Liver (tissue), 9 donors: Measurements from ENCODE around the gene ARID5B. TPM values are rescaled to one million over a fixed set of nuclear protein-coding genes. Genes with fewer than 3 reads are reported as not detected.

ENCODE experiments used
- DNase-seq: peaks from one replicate; pipeline ENCODE4 v3.0.0-alpha.2; 2017; ENCODE audit warnings: low spot score
- H3K27ac ChIP-seq, 2 donors: one replicate each; pipeline ENCODE4 v1.7.0; 2013; ENCODE audit warnings: inconsistent platforms in 2 of 2, low read length in 2 of 2, control low read depth in 1 of 2, low read depth in 1 of 2, mild to moderate bottlenecking in 1 of 2
- H3K27me3 ChIP-seq, 4 donors: one replicate each; pipeline versions ENCODE4 v1.6.1 to v1.7.0; 2013; ENCODE audit warnings: low read length in 3 of 4, inconsistent platforms in 1 of 4, mild to moderate bottlenecking in 1 of 4, moderate library complexity in 1 of 4; ENCODE audit not compliant: control insufficient read depth in 4 of 4, insufficient read depth in 4 of 4
- H3K36me3 ChIP-seq, 4 donors: one replicate each; pipeline versions ENCODE4 v1.6.1 to v1.7.0; 2013; ENCODE audit warnings: low read length in 3 of 4, mild to moderate bottlenecking in 3 of 4, low read depth in 1 of 4, moderate library complexity in 1 of 4; ENCODE audit not compliant: control insufficient read depth in 4 of 4, insufficient read depth in 3 of 4
- H3K4me1 ChIP-seq, 4 donors: one replicate each; pipeline versions ENCODE4 v1.6.1 to v1.7.0; 2013; ENCODE audit warnings: low read length in 3 of 4, mild to moderate bottlenecking in 3 of 4, moderate library complexity in 1 of 4; ENCODE audit not compliant: control insufficient read depth in 4 of 4, insufficient read depth in 4 of 4
- H3K4me3 ChIP-seq, 3 donors: one replicate each; pipeline versions ENCODE4 v1.6.1 to v1.7.0; 2013; ENCODE audit warnings: low read length in 3 of 3, control low read depth in 1 of 3, low read depth in 1 of 3, mild to moderate bottlenecking in 1 of 3
- H3K9ac ChIP-seq, 2 donors: one replicate each; pipeline ENCODE4 v1.7.0; 2013; ENCODE audit warnings: low read length in 2 of 2, mild to moderate bottlenecking in 2 of 2, moderate library complexity in 2 of 2, control low read depth in 1 of 2, low read depth in 1 of 2
- H3K9me3 ChIP-seq, 4 donors: one replicate each; pipeline versions ENCODE4 v1.6.1 to v1.7.0; 2013; ENCODE audit warnings: low read length in 3 of 4; ENCODE audit not compliant: control insufficient read depth in 4 of 4
- ATF3 ChIP-seq: IDR thresholded peaks from 2 replicates; pipeline ENCODE4 v1.6.1; 2016; ENCODE audit warnings: antibody characterized with exemption
- CTCF ChIP-seq: fragments of 150-350 bp; IDR thresholded peaks from 2 replicates; pipeline ENCODE4 v1.5.1; 2017; ENCODE audit warnings: improper control_type of control experiment, low read depth, low read length; ENCODE audit not compliant: missing input control
- EGR1 ChIP-seq, 2 donors: IDR thresholded peaks; 2 replicates each; pipeline ENCODE4 v1.6.1; 2016 to 2018; ENCODE audit warnings: antibody characterized with exemption in 2 of 2, low read depth in 2 of 2
- FOXA1 ChIP-seq: IDR thresholded peaks from 2 replicates; pipeline ENCODE4 v1.6.1; 2016; ENCODE audit warnings: antibody characterized with exemption
- FOXA2 ChIP-seq: IDR thresholded peaks from 2 replicates; pipeline ENCODE4 v1.6.1; 2016; ENCODE audit warnings: antibody characterized with exemption
- GABPA ChIP-seq, 2 donors: IDR thresholded peaks in 1 of 2; conservative IDR thresholded peaks in 1 of 2; 2 replicates each; pipeline ENCODE4 v1.6.1; 2016; ENCODE audit warnings: antibody characterized with exemption in 2 of 2, mild to moderate bottlenecking in 1 of 2, moderate library complexity in 1 of 2
- HNF4A ChIP-seq, 2 donors: conservative IDR thresholded peaks; 2 replicates each; pipeline ENCODE4 v1.6.1; 2016; ENCODE audit warnings: antibody characterized with exemption in 2 of 2, mild to moderate bottlenecking in 2 of 2
- HNF4G ChIP-seq: IDR thresholded peaks from 2 replicates; pipeline ENCODE4 v1.6.1; 2016; ENCODE audit warnings: antibody characterized with exemption
- JUND ChIP-seq, 2 donors: IDR thresholded peaks; 2 replicates each; pipeline ENCODE4 v1.6.1; 2016; ENCODE audit warnings: antibody characterized with exemption in 2 of 2
- MAX ChIP-seq: IDR thresholded peaks from 2 replicates; pipeline ENCODE4 v1.6.1; 2016; ENCODE audit warnings: antibody characterized with exemption
- NR2F2 ChIP-seq: IDR thresholded peaks from 2 replicates; pipeline ENCODE4 v1.6.1; 2016; ENCODE audit warnings: antibody characterized with exemption
- RAD21 ChIP-seq, 2 donors: IDR thresholded peaks; 2 replicates each; pipeline ENCODE4 v1.6.1; 2016; ENCODE audit warnings: antibody characterized with exemption in 2 of 2, mild to moderate bottlenecking in 2 of 2
- REST ChIP-seq: IDR thresholded peaks from 2 replicates; pipeline ENCODE4 v1.6.1; 2016; ENCODE audit warnings: antibody characterized with exemption, mild to moderate bottlenecking
- RXRA ChIP-seq, 2 donors: IDR thresholded peaks; 2 replicates each; pipeline ENCODE4 v1.6.1; 2017 to 2018; ENCODE audit warnings: antibody characterized with exemption in 2 of 2, mild to moderate bottlenecking in 1 of 2
- SP1 ChIP-seq: IDR thresholded peaks from 2 replicates; pipeline ENCODE4 v1.6.1; 2018; ENCODE audit warnings: antibody characterized with exemption, mild to moderate bottlenecking
- TAF1 ChIP-seq: conservative IDR thresholded peaks from 2 replicates; pipeline ENCODE4 v1.6.1; 2016; ENCODE audit warnings: antibody characterized with exemption, mild to moderate bottlenecking
- YY1 ChIP-seq: IDR thresholded peaks from 2 replicates; pipeline ENCODE4 v1.6.1; 2016; ENCODE audit warnings: antibody characterized with exemption, mild to moderate bottlenecking
- ZBTB33 ChIP-seq: IDR thresholded peaks from 2 replicates; pipeline ENCODE4 v1.6.1; 2016; ENCODE audit warnings: antibody characterized with exemption
- WGBS: extraction: QIAGEN DNeasy Blood & Tissue Kit; methylation state at CpG from one replicate; pipeline ENCODE4 v1.1.7; 2013; 5-methylcytosine and 5-hydroxymethylcytosine counted together
- polyA plus RNA-seq, 2 donors: library from polyadenylated mRNA; stranded (reverse) in 1 of 2; unstranded in 1 of 2; fragments of 200-250 nt in 1 of 2; fragments of >200 nt in 1 of 2; fragmentation: Nextera tagmentation in 1 of 2; extraction: Ambion mirVana in 1 of 2; gene quantifications; one replicate each; pipeline versions ENCODE4 v1.2.1 to v1.2.3, GENCODE V29; 2013 to 2015
- total RNA-seq, 2 donors: library from RNA; depleted of rRNA; stranded (reverse); fragments of >200 nt; gene quantifications; one replicate each; pipeline ENCODE4 v1.2.3, GENCODE V29; 2014
- donor health status: healthy.
- donor health status: healthy.
- donor health status: healthy.
- donor health status: healthy.
- donor health status: healthy.

The ARID5B gene
- total and polyA plus RNA-seq, 4 donors, result 1.3 to 6.4 (median 5.2) TPM

- no peaks in the 10 kb centered on the region for H3K27me3 ChIP-seq
- TF ChIP-seq GABPA (IDR thresholded peaks at IDR 0.05 in 1 of 2, conservative IDR thresholded peaks at IDR 0.05 in 1 of 2) (no peak), HNF4G (no peak), JUND (IDR thresholded peaks at IDR 0.05) (no peak), ATF3 (no peak), FOXA2 (no peak), SP1 (no peak), TAF1 (no peak), YY1 (no peak), MAX (no peak), CTCF (no peak), ZBTB33 (no peak), RXRA (IDR thresholded peaks at IDR 0.05) (no peak), NR2F2 (no peak), REST (no peak)
- peaks cover 0 to 11% (median 0%) of the 10 kb centered on the region in 4 donors for H3K4me1 ChIP-seq
- H3K9ac ChIP-seq, result no peak overlapping the region
- H3K9me3 ChIP-seq, result no peaks in the 10 kb centered on the region
- no peak overlapping the region for H3K27ac ChIP-seq
- H3K36me3 ChIP-seq, result no peaks in the 10 kb centered on the region
- 98% methylated on average over 8 of the region's 8 CpGs for WGBS
- DNase-seq, result no peak
- H3K4me3 ChIP-seq, result no peak overlapping the region
Observed at GRCh38 chr10:62079885-62080559, 178.5 kb downstream of the ARID5B start.

GRCh38 chr10:62080905-62081304 is 179.4 kb downstream of the ARID5B start:
- no peak overlapping the region for H3K27ac ChIP-seq
- 91% methylated on average over 5 of the region's 5 CpGs for WGBS
- H3K4me3 ChIP-seq, result no peak overlapping the region
- peaks cover 0 to 11% (median 0%) of the 10 kb centered on the region in 4 donors for H3K4me1 ChIP-seq
- no peak for DNase-seq
- no peaks in the 10 kb centered on the region for H3K9me3 ChIP-seq
- H3K36me3 ChIP-seq, result peaks cover 2 to 6% (median 2%) of the 10 kb centered on the region in 4 donors
- no peaks in the 10 kb centered on the region for H3K27me3 ChIP-seq
- H3K9ac ChIP-seq, result no peak overlapping the region
- TF ChIP-seq FOXA1 (no peak), ZBTB33 (no peak), SP1 (no peak), HNF4A (conservative IDR thresholded peaks at IDR 0.05) (no peak), RAD21 (IDR thresholded peaks at IDR 0.05) (no peak), CTCF (no peak), NR2F2 (no peak), YY1 (no peak), EGR1 (IDR thresholded peaks at IDR 0.05; ENCODE audit: low read depth in 2 of 2) (no peak), GABPA (IDR thresholded peaks at IDR 0.05 in 1 of 2, conservative IDR thresholded peaks at IDR 0.05 in 1 of 2) (no peak)
